ENCODE results near the gene PZP.
"Not testable (repeated sequence)": the region's sequence is repeated elsewhere in the genome, so short reads cannot be mapped to it uniquely, and the experiment has no call there.

Gene PZP

DNA sequence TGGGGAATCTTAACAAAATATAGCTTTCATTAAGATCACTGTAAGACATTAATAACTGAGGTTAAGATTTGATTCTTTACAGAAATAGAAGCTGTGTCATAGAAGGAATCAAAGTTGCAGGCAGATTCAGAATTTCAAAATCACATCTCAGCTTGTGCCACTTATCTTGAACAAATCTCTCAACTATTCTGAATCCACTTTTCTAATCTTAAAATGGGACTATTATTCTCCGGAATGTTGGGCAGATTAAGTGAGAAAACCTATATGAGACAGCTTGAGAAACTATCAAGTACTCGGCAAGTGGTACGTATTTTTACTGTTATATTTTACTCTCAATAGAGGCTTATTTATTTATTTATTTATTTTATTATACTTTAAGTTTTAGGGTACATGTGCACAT is 28.4 kb downstream of the PZP start:
- DNase-seq: no peak

DNA sequence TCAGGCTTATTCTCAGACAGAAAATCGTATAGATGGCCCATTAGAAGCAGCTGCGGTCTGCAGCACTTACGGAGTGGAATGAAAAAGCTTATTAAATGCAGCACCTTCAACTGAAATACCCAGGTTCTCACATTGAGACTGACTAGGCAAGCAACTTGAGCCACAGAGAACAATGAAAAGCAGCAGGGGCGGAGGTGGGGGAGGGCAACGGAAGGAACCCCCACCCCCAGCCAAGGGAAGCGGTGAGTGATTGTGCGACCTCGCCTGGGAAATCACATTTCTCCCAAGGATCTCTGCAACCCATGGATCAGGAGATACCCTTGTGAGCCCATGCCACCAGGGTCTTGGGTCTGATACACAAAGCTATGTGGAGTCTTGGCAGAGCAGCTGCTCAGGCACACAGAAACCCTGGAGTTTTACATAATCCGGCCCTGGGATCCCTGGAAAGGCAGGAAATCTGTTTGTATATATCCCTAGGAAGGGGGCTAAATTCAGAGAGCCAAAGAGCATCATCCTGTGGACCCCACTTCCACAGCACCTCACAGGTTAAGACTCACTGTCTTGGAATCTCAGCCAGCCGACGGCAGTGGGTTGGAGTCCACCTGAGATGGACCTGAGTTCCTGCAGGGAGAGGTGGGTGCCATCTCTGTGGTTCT is 38.1 kb downstream of the PZP start:
- no peak for DNase-seq

DNA sequence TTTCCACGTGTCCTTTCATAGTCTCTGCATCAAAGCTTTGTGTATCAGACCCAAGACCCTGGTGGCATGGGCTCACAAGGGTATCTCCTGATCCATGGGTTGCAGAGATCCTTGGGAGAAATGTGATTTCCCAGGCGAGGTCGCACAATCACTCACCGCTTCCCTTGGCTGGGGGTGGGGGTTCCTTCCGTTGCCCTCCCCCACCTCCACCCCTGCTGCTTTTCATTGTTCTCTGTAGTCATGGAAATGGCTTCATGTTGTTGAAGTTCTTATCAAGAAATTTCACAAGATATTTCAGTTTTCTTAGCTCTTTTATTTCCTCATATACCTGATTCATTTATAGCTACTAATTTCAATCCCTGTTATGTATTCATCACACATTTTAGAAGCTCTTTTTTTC is 40.9 kb downstream of the PZP start:
- not testable (repeated sequence) for DNase-seq

DNA sequence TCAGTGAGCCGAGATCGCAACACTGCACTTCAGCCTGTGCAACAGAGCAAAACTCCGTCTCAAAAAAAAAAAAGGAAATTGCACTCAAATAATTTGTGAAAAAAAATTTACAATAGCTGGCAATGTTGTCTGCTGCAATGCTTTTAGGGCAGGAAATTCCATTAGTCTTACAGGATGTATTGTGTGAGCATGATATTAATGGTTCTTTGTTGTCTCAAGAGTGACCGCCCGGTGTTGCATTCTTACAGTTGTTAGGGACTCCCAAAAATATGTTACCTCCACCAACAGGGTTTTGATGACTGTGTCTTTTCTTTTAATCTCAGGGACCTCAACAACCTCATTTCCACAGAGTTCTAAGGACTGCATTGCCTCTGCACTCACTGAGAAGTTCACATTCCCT is 44.8 kb downstream of the PZP start:
- no peak for DNase-seq

DNA sequence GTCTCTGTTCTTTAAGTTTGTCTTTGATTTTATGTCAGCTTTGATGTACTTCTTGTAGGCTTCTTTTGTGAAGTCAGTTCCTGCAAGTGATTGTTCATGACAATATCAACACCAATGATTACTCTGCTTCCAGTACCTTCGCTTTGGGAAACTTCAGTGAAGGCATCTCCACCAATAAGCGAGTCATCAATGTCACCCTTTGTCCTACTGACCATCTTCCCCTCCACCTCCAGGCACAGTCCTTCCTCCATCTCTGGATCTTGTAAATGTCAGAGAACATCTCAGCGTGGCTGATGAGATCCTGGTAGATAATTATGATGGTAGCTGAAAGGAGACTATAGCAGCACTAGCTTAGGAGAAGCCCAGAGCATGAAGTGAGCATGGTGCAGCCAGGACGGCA is 52.1 kb downstream of the PZP start:
- no peak for DNase-seq

DNA sequence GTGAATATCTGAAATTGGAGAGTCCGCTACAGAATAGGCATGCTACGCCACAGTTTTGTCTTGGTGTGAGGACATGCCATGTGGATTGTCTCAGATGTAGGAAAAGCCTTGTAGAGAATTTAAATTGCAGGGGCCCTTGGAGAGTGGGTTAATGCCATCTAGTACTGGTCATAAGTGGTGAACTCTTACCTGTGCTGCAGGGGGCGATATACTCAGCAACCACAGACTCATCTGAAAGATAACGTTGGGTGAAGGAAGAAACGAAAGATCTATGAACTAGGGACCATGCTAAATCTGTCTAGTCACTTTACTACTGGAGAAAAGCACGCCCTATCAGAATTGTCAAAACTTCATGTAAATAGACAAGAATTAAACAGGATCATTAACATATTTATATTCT is 58.8 kb downstream of the PZP start:
- DNase-seq: no peak

DNA sequence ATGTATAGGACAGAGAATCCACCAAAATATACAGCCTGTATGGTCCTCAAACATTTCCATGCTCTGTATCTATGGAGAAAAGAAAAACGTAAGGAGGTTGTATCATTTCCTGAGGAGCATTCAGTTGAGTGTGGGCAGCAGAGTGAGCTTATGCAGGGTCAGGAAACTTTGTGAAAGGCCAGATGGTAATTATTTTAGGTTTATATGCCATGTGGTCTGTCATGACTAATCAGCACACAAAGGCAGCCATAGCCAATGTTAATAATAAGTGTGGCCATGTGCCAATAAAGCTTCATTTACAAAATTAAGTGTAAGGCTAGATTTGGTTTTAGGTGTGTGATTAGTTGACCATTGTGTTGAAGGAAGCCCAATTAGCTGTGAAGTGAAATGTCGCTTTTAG is 59.3 kb downstream of the PZP start:
- DNase-seq: no peak

DNA sequence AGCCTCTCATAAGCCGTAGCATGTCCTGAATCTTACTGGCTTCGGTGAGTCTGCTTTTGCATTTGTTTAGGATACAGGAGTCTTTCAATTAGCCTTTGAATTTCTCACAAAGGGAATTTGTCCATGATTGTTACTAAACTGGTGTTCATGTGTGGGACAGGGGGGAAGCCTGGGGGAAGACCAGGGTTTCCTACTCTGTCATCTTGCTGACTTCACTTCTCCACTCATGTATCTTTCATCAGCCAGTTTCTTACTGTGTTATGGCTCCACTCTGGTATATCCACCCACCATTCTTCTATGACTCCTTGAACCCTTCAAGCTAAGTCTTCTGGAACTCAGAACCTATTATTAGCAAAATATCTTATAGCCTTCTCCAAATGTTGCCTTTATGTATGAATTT is 60.7 kb downstream of the PZP start:
- DNase-seq: no peak

- DNase-seq: no peak
Measured at GRCh38 chr12:9144730-9145106, 63.5 kb downstream of the PZP start.

DNA sequence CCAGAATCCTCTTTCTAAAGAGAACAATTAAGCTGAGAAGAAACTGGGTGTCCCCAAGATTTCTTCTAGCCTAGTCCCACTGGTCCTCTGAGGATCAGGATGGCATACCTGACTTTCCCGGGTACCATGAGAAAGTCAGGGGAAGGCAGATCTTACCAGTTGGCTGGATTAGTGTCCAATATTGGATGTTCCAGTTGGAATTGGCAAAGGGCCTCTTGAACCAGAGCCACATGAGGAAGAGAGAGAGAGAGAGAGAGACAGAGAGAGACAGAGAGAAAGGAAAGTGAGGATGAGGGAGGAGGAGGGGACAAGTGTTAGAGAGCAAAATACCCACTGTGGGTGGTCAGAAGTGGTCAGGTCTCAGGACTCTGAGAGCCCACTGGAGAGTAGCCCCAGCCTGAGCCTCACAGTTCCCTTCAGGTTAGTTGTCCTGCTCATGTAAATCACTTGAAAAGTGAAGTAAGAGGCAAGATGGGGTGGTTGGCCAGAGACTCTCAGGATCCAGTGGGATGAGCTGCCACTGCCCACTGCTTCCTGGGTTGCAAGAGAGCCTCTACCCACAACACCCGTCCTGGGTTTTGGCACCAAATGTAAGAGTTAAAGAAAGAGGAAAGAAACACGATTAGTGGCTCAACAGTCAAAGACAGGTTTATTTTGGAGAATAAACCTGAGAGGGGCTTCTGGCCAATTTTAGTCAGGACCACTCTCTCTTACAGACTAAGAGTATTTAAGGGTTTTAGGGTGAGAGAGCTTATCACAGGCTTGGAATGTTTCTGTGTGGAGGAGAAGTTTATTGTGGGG is 64.1 kb downstream of the PZP start:
- DNase-seq: no peak

GRCh38 chr12:9143137-9143536 is 65.1 kb downstream of the PZP start:
- DNase-seq: no peak

DNA sequence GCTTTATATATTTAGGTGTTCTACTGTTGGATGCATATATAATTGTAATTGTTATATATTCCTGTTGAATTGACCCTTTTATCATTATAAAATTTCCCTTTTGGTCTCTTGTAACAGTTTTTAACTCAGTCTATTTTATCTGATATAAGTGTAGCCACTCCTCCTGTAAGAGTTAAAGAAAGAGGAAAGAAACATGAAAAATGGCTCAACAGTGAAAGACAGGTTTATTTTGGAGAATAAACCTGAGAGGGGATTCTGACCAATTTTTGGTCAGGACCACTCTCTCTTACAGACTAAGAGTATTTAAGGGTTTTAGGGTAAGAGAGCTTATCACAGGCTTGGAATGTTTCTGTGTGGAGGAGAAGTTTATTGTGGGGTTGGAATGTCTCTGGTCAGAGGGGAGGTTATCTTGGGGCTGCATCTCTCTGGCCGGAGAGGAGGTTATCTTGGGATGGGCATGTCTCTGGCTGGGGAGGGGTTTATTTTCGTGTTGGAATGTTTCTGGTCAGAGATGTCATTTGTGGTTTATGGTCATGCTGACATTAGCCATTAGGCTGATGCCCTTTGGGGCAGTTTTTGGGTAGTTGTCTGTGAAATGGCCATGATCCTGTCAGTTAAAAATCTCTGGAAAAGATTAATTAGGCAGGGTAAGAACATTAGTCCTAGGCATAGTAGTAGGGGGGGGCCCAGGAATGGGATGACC is 68.5 kb downstream of the PZP start:
- DNase-seq: not testable (repeated sequence)

- DNase-seq: no peak
Measured at GRCh38 chr12:9135903-9136310, 72.3 kb downstream of the PZP start.

- peak; percentile 12 for DNase-seq
Measured at GRCh38 chr12:9134981-9135628, 73.1 kb downstream of the PZP start.

DNA sequence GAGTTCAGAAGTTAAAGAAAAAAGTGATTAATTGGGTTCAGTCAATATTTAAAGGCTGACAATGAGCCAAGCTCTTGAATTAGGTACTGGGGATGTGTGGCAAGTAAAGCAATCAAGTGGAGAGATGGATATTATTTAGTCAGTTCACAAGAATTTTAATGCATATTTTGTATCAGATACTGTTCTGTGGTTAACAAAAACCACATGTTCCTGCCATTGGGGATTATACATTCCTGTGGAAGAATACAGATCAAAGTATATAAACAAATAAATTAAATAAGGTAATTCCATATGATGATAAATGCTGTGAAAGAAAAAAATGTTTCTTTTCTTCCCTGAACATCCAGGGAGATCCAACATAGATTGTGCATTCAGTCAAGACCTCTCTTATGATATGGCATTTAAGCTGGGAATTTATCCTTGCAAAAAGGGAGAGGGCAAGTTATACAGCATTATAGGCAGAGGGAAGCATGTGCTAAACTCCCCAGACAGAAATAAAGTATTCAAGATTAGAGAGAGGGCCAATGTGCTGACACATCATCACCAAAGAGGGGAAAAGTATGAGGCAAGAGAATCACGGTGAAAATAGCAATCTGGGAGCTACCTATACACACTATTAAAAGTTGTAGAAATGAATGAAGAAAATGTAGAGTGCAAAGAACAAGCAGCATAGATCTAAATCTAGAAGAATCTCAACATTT is 74.8 kb downstream of the PZP start:
- no peak for DNase-seq

GRCh38 chr12:9132008-9132535 is 76.1 kb downstream of the PZP start:
- no peak for DNase-seq

DNA sequence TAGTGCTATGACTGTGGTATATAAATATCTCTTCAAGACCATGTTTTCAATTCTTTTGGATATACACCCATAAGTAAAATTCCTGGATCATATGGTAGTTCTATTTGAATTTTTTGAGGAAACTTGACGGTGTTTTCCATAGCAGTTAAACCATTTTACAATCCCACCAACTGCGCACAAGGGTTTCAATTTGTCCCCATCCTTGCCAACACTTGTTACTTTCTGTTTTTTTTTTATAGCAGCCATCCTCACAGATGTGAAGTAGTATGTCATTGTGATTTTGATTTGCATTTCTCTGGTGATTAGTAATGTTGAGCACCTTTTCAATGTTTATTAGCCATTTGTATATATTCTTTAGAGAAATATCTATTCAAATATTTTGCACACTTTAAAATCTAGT is 78.0 kb downstream of the PZP start:
- DNase-seq: no peak

DNA sequence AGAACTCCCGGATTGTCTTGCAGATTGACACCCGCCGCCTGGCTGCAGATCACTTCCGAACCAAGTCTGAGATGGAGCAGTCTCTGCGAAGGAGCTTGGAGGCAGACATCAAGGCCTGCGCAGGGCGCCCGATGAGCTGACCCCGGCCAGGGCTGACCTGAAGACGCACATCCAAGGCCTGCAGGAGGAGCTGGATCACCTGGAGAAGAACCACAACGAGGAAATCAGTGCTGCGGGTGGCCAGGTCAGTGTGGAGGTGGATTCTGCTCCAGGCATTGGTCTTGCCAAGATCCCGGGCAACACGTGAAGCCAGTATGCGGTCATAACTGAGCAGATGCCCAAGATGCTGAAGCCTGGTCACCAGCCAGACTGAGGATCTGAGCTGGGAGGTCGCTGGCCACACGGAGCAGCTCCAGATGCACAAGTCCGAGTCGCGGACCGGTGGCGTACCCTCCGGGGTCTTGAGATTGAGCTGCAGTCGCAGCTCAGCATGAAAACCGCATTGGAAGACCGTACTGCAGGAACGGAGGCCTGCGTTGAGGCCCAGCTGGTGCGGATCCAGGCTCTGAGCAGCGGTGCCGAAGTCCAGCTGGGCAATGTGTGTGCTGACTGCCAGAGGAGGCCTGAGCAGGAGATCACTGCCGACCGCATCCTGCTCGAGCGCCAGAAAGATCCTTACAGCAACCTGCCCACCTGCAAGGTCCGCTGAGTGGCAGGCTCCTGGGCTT is 80.1 kb downstream of the PZP start:
- DNase-seq: no peak

DNA sequence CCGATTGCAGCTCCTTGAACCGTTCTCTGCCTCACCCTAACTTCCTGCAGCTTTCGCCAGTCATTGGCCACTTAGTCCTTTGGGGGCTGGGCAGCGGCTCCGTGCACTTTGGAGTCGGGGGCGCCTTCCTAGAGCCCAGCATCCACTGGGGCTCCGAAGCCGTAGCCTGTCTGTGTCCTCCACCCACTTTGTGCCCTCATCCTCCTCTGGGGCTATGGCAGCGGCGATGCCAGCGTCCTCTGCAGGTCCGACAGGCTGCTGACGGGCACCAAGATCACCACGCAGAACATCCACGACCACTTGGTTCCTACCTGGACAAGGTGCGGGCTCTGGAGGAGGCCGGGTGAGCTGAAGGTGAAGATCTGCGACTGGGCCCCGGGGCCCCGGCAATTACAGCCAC is 80.7 kb downstream of the PZP start:
- DNase-seq: no peak

- no peak for DNase-seq
Measured at GRCh38 chr12:9124383-9125031, 83.7 kb downstream of the PZP start.

DNA sequence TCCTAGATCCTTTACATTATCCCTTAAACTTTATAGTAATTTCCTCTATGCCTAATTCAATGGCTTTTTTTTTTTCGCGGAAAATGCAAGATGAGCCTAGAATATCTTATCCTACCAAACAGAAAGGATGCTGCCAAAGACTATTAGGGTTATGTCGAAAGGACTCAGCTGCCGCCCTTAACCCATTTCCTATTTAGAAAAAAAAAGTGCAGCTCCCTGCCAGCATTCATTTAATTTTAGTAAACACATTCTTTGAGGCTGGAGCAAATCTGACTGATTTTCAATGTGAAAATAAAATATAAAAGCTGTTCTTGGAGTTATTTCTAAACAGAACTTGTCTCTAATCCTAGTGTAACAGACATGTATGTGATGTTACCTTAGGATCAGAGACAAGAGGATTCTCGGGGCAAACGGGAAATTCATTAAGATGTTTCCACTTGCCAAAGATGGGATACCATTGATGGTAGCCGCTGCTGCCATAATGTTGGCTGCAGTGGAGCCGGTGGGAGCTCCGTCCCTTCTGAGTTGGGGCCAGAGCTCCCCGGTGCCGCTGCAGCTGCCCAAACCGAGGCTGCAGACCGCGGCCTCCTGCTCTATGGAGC is 84.3 kb downstream of the PZP start:
- DNase-seq: no peak
